Activated B cell treated with CpG ODN at 0.5 μM for 24 hours (primary cell): ENCODE data around the gene UGT3A1. TPM values are rescaled to one million over a fixed set of nuclear protein-coding genes. Genes with fewer than 3 reads are reported as not detected.
A peak's percentile ranks its signal among the peaks of the same experiment; 100 is the strongest.

Source experiments
- ATAC-seq: fragments of 200-7000 bp; cut with Tn5 transposase; one replicate; pipeline ENCODE4 v1.10.0; 2021; ENCODE audit warnings: low read depth, mild to moderate bottlenecking, moderate library complexity
- CTCF ChIA-PET: fragments of 350-600 bp; sonication (Branson Sonifier 250); formaldehyde crosslinking; loops from one replicate; lab custom pipeline; 2021; ENCODE audit warnings: antibody characterized with exemption; lab: Charles Lee
- POLR2A ChIA-PET: fragments of 350-600 bp; sonication (Branson Sonifier 250); formaldehyde crosslinking; loops from one replicate; lab custom pipeline; 2021; ENCODE audit warnings: antibody characterized with exemption; lab: Charles Lee
- DNase-seq: peaks from one replicate; pipeline ENCODE4 v3.0.0; 2022
- H3K27ac Mint-ChIP-seq: one replicate; pipeline ENCODE4 v1.8.0; 2020; ENCODE audit warnings: mixed read lengths
- H3K27me3 Mint-ChIP-seq: one replicate; pipeline ENCODE4 v1.8.0; 2021; ENCODE audit warnings: mixed read lengths
- H3K36me3 Mint-ChIP-seq: one replicate; pipeline ENCODE4 v1.8.0; 2021; ENCODE audit warnings: low read depth, mixed read lengths
- H3K4me1 Mint-ChIP-seq: one replicate; pipeline ENCODE4 v1.8.0; 2021; ENCODE audit warnings: mixed read lengths
- H3K4me3 Mint-ChIP-seq: one replicate; pipeline ENCODE4 v1.8.0; 2020; ENCODE audit warnings: mild to moderate bottlenecking, mixed read lengths
- H3K9me3 Mint-ChIP-seq: one replicate; pipeline ENCODE4 v1.8.0; 2020; ENCODE audit warnings: mixed read lengths
- intact Hi-C: fragments of 100-400 bp; cut with micrococcal nuclease; formaldehyde crosslinking; loops from one replicate; pipeline ENCODE4 v1.15.1; 2024
- total RNA-seq: library from RNA; stranded (reverse); gene quantifications from 2 replicates; pipeline ENCODE4 v1.2.3, GENCODE V29; 2022
- TF ChIP-seq, protein P1 (sequence below): fragments of 200-600 bp; IDR thresholded peaks from one replicate; pipeline ENCODE4 v1.8.0; 2022; ENCODE audit warnings: antibody characterized with exemption, mild to moderate bottlenecking

Gene UGT3A1
- total RNA-seq, 1 donor from 2014 or later, result not detected

DNA sequence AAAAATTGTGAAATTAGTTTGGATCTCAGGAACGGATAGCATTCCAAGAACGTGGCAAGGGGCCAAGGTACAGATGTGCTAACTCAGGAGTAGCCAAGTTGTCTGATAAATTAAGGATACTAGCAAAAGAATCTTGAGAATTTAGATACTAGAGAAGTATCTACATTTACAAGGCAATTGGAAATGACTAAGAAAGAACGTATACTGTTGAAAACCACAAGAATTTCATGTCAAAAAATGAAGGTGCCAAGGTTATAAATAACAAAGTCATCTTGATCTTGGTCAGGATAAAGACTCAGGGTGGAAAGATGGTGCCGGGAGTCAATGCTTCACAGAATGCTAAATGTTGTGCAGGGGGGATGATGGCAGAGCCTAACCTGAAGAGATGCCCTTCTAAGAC lies 72.0 kb downstream of the UGT3A1 start:
- POLR2A ChIA-PET, result no interaction called here
- TF ChIP-seq, protein P1, sequence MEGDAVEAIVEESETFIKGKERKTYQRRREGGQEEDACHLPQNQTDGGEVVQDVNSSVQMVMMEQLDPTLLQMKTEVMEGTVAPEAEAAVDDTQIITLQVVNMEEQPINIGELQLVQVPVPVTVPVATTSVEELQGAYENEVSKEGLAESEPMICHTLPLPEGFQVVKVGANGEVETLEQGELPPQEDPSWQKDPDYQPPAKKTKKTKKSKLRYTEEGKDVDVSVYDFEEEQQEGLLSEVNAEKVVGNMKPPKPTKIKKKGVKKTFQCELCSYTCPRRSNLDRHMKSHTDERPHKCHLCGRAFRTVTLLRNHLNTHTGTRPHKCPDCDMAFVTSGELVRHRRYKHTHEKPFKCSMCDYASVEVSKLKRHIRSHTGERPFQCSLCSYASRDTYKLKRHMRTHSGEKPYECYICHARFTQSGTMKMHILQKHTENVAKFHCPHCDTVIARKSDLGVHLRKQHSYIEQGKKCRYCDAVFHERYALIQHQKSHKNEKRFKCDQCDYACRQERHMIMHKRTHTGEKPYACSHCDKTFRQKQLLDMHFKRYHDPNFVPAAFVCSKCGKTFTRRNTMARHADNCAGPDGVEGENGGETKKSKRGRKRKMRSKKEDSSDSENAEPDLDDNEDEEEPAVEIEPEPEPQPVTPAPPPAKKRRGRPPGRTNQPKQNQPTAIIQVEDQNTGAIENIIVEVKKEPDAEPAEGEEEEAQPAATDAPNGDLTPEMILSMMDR, result no peak
- peaks cover 4% of the 10 kb centered on the region for H3K9me3 Mint-ChIP-seq
- CTCF ChIA-PET, result no interaction called here
- H3K27me3 Mint-ChIP-seq, result peaks cover 8% of the 10 kb centered on the region
- ATAC-seq (no peak), DNase-seq (no peak)
- H3K4me3 Mint-ChIP-seq, result no peak overlapping the region
- H3K4me1 Mint-ChIP-seq, result no peaks in the 10 kb centered on the region
- intact Hi-C loops, result no loop called here
- H3K36me3 Mint-ChIP-seq, result no peaks in the 10 kb centered on the region
- H3K27ac Mint-ChIP-seq, result no peak overlapping the region

DNA sequence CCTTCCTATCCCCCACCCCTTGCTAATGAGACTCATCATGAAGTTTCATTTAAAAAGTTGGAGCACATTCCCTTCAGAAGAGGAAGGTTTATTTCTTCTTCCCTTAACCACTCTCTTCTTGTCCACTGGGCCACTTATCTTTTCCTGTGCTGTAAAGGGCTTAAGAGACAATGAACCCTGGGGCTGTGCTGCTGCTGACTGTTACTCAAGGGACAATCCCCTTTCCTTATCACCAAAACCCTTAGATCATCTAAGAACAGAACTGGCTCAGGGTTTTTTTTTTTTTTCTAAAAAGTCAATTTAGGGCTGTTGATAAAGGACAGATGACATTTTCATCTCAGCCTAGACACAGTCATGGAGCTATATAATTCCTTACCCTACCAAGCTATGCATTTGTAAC lies 82.4 kb downstream of the UGT3A1 start:
- no peak for ATAC-seq
- Mint-ChIP-seq H3K4me3 (no peak overlapping the region), H3K9me3 (peaks cover 5% of the 10 kb centered on the region), H3K4me1 (peaks cover 10% of the 10 kb centered on the region), H3K36me3 (no peaks in the 10 kb centered on the region), H3K27ac (no peak overlapping the region), H3K27me3 (no peaks in the 10 kb centered on the region)
- ChIA-PET POLR2A (no interaction called here), CTCF (no interaction called here)
- no peak for DNase-seq
- TF ChIP-seq, protein P1, result no peak
- intact Hi-C loops, result no loop called here

DNA sequence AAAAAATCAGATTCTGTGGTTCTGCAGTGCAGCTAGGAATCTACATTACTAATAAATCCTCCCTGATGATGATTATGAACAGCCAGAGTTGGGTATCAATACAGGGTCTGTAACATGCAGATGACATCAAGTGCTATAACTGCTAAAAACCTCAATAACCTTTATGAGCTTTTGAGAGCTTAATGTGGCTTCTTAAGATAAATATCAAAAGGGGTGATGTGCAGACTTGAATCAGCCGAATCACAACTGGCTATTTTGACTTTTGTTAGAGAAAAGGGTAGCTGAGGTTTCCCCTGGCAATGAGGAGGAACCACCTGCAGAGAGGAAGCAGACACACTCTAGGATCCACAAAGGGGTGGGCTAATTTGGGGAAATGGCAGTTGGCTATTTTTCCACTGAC lies 83.0 kb downstream of the UGT3A1 start:
- ATAC-seq, result no peak
- Mint-ChIP-seq H3K4me1 (peaks cover 10% of the 10 kb centered on the region), H3K4me3 (no peak overlapping the region), H3K27ac (no peak overlapping the region), H3K36me3 (no peaks in the 10 kb centered on the region), H3K9me3 (peaks cover 5% of the 10 kb centered on the region), H3K27me3 (no peaks in the 10 kb centered on the region)
- no peak for DNase-seq
- intact Hi-C loops, result no loop called here
- CTCF ChIA-PET, result no interaction called here
- POLR2A ChIA-PET, result no interaction called here
- TF ChIP-seq, protein P1, result no peak

DNA sequence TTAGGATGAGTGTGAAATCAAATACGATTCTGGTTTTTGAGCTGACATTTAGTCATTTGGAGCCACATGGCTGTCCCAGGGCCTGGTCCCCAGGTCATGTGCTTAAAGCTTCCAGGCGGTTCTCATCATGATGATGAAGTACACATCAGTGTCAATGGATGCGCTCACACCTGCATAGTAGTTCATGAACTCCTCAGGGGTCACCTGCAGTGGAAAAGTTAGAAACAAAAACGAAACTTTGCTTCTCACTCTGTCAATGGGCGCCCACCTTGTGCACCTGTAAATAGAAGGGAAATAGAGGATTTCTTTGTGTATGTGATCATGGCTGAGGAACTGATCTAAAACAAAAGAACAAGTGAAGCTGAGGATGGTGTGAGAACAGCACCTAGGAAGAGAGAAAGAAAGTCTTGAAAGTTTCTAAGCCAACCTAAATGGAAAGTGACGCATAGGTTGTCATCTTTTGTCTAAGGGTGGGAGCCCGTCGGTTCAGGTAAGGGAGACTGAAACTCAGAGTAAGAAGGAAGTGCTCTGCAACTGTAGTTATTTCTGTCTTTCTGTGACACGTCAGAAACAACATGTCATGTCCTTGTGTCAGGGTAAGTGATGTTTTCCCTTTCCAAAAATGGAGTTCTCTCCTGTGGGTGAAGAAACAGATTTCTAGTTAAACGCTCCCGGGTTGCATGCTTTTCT lies 86.6 kb downstream of the UGT3A1 start:
- Mint-ChIP-seq H3K9me3 (peaks cover 5% of the 10 kb centered on the region), H3K4me1 (peaks cover 13% of the 10 kb centered on the region), H3K27ac (no peak overlapping the region), H3K27me3 (no peaks in the 10 kb centered on the region), H3K4me3 (no peak overlapping the region), H3K36me3 (no peaks in the 10 kb centered on the region)
- ATAC-seq (peak; percentile 40), DNase-seq (no peak)
- CTCF ChIA-PET, result no interaction called here
- TF ChIP-seq, protein P1, result no peak
- intact Hi-C loops, result no loop called here
- POLR2A ChIA-PET, result no interaction called here

DNA sequence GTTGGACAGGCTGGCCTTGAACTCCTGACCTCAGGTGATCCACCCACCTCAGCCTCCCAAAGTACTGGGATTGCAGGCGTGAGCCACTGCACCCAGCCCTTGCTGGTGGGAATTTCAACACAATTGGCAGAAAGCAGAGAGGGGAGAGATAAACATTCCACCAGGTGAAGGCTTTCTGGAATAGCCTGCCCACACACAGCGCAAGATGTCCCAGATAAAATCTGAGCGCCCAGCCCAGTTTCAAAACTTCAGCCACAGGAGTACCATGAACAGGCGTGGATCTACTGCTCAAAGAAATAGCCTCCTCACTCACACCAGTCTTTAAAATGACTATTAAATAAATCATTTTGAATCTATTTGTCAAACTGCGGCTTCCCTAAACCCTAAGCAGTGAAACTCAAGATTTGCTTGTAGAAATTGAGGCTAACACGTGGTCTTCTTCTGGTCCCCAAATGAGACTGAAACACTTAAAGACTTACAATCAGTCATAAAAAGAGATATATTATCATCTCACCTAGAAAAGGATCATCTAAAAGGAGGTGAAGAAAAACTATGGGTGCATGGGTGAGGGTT lies 87.5 kb downstream of the UGT3A1 start:
- POLR2A ChIA-PET, result no interaction called here
- DNase-seq, result no peak
- Mint-ChIP-seq H3K36me3 (no peaks in the 10 kb centered on the region), H3K27me3 (no peaks in the 10 kb centered on the region), H3K4me3 (no peak overlapping the region), H3K9me3 (peaks cover 5% of the 10 kb centered on the region), H3K27ac (no peak overlapping the region), H3K4me1 (peaks cover 13% of the 10 kb centered on the region)
- CTCF ChIA-PET, result no interaction called here
- ATAC-seq, result no peak
- TF ChIP-seq, protein P1, result no peak
- intact Hi-C loops, result no loop called here
